ENCODE measurements around the gene MYO3A.

DNA sequence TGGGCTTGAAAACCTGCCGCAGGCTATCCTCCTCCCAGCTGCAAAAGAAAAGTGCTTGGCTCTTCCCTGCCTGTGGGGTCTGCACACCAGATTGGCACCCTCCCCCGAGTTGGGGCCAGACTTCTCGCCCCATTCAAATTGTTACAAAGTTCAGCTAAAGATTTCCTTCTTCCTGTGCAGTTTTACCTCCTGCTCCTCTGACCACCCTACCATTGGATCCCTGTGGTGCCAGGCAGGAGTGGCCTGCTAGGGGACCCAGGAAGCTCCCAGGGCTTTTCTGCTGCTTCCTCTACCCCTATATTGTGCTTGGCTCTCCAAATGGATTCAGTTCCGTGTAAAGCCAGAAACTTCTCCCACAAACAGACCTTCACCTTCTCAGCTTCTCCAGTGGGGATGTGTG, 147.4 kb downstream of the MYO3A start:
- TF ChIP-seq, protein P1, sequence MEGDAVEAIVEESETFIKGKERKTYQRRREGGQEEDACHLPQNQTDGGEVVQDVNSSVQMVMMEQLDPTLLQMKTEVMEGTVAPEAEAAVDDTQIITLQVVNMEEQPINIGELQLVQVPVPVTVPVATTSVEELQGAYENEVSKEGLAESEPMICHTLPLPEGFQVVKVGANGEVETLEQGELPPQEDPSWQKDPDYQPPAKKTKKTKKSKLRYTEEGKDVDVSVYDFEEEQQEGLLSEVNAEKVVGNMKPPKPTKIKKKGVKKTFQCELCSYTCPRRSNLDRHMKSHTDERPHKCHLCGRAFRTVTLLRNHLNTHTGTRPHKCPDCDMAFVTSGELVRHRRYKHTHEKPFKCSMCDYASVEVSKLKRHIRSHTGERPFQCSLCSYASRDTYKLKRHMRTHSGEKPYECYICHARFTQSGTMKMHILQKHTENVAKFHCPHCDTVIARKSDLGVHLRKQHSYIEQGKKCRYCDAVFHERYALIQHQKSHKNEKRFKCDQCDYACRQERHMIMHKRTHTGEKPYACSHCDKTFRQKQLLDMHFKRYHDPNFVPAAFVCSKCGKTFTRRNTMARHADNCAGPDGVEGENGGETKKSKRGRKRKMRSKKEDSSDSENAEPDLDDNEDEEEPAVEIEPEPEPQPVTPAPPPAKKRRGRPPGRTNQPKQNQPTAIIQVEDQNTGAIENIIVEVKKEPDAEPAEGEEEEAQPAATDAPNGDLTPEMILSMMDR (IDR thresholded peaks at IDR 0.05): no peak
- TF ChIP-seq POLR2A (IDR thresholded peaks at IDR 0.05): no peak

Data from prostate gland (tissue), 2 donors.